Loucy (cell line): ENCODE results near the gene LRRC73.

Experiments used
- CTCF ChIP-seq: fragments of 200-600 bp; sonication (generic); conservative IDR thresholded peaks from 2 replicates; pipeline ENCODE4 v1.5.1; 2014; ENCODE audit warnings: mild to moderate bottlenecking, antibody characterized with exemption, low read length
- EZH2phosphoT487 ChIP-seq: fragments of 200-600 bp; IDR thresholded peaks from 2 replicates; pipeline ENCODE4 v1.6.1; 2018; ENCODE audit warnings: antibody characterized with exemption, mild to moderate bottlenecking, moderate library complexity, borderline replicate concordance

DNA sequence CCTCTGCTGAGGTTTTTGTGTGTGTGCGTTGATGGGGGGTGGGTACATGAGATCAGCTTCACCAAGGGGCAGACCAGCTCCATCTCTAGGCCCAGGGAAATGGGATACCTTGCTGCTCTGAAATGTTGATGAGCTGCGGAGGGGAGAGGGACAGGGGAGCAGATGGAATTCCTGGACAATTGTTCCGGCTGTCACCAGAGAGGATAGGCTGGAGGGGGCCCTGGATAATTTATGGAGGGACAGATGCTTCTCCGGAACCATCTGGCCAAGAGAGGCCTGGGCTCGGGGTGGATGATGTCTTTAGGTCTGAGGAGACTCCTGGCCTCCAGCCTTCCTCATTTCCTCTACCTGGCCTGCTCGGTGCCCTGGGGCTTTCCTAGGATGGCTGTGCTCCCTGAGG lies 34.6 kb downstream of the LRRC73 start:
- TF ChIP-seq CTCF, result no peak
- TF ChIP-seq EZH2phosphoT487, result no peak
